Measurements from ENCODE around the gene TLX1.

TLX1 gene

DNA sequence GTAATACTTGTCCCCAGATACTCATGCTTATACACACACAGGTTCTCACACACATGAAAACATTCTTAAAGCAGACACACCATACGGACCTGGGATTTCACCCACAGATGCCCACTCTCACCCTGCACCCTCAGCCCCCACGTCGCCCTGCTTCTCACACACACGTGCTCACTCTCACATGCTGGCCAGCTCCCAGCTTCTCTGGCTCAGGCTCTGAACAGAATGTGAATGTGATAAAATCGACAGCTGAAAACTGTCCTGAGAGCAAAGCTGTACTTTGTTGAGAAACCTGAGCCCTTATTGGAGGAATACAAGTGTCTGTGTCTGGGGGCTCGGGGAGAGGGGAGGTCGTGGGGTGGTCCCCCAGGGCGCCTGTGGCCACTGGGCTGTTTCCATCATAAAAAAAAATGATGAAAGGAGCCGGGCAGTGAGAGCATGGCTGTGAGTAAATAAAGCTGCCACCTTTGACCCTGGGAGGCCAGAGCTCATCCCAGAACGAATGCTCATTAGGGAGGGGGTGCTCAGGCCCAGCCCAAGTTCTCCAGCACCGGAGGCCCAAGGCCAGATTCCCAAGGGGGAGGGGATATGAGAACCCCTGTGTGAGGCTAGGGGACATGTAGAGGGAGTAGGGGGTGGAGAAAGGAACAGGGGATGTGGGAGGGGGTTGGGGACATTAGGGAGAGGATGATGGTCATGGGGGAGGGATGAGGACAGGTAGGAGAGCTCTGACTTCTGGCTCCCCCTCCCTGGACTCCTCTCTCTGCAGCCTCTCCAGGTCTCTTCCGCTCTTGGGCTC, 18.1 kb upstream of the TLX1 start:
- no peak for DNase-seq

DNA sequence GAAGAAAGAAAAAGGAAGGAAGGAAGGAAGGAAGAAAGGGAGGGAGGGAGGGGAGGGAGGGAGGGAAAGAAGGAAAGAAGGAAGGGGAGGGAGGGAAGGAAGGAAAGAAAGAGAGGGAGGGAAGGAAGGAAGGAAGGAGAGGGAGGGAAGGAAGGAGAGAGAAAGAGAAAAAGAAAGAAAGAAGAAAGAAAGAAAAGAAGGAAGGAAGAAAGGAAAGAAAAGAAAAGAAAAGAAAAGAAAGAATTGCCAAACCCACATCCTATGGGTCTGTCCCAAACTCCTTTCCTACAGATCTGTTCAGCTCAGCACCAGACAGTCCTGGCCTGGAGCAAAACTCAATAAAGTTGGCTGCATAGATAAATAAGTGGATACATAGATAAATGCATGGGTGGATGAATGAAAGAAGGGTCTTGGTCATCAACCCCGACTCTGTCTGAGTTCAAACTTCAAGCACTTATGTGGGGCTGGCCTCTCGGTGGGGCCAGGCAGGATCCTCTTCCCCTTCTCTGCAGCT, 17.2 kb upstream of the TLX1 start:
- DNase-seq, result no peak

DNA sequence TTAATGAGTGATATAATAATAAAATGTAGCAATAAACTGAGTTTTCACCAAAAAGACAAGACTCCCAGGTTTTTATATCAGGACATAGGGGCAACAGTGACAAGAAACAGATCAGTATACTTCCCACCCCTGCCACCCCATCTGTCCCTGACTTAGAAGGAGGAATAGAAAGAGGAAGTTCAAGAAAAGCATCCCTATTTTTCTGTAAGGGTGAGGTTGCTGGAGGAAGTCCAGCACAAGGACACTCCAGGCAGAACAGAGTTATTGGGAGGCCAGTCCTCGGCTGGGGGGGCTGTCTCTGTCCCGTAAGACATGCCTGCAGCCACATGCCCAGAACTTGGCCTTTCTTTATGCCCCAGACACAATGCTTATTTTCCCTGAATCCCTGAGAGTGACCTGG, 16.5 kb upstream of the TLX1 start:
- no peak for DNase-seq

GRCh38 chr10:101116754-101117153, 14.3 kb upstream of the TLX1 start:
- no peak for DNase-seq

GRCh38 chr10:101118031-101118430, 13.1 kb upstream of the TLX1 start:
- DNase-seq, result no peak

GRCh38 chr10:101120520-101120883, 10.6 kb upstream of the TLX1 start:
- DNase-seq, result no peak

GRCh38 chr10:101120884-101121653, 10.0 kb upstream of the TLX1 start:
- DNase-seq, result no peak

DNA sequence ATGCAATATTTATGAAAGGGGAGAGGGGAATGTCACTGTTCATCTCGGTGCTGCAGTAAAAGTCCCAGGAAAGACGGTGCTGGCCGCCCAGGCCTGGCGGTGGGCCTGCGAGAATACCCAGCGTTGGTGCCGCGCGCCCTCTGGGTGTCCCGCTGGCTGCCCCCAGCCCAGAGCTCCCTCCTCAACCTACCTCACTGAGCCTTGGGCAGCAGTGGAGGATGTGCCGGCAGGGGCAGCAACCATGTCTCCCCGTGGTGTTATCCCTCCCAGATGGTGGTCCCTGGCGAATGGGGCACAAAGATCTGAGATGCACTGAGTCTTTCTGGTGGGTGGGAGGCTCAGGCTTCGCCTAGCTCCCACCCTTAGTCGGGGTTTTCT, 9.5 kb upstream of the TLX1 start:
- DNase-seq, result no peak

DNA sequence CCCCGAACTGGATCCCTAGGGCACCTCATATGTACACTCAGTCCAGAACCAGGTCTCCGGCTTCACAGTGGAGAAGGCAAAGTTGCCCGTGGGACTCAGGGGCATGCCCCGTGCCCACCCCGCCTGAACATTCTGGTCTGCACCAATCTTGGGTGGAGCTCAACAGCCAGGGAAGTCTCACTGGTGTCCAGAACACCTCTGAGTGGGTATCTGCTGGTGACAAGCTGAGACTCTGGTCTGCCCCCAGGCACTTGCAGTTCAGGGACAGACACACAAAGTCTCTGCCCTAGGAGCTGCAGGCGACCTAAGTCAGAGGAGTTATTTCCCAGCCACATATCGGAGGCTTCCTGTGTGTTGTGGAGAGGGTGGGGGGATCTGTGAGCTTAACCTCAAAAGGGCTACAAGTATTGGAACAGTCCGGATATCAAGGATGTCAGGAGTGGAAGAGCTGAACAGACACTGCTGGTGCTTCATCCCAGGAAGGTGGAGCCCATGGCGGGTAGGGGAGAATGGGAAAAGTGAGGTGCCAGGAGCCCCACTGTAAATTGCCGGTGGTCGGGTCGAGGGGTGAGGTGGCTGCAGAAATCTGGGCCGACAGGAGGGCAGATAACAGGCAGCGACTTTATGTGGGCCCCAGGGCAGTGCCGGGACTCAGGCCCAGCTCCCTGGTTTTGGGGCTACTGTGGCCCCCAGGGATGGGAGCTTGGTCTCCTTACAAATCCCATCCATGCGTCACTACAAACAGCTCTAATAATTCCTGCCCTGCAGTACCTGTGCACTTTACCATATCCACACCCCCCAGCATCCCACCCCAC, 8.6 kb upstream of the TLX1 start:
- DNase-seq, result no peak

DNA sequence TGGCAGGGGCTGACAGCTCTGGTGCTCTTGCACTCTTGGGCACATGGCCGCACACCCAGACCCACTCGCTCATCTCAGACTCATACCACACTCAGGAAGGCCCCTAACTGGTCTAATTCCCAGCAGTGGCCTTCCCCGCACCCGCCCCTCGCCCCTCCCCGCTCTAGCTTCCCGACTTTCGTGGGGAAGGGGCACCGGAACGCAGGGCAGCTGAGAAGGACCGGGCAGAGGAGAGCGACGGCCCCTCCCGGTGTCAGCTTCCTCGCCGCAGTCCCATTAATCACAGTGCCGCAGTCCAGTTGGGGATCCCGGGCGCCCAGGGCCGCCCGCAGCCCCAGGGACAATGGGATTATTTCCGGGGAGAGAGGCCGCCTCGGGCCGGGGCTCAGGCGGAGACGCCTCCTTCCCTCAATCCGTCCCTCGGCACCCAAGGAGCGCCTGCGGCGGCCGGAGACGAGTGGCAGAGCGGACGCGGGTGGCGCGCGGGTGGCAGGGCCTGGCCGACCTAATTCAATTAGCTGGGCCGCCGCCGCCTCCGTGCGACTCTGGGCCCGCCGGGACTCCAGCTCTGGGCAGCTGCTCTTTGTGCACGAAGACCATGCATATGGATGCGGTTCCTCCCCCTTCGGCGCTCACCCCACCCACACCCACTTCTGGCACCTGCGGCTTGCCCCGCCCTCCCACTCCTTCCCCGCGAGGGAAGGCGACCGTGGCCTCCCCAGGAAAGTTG, 7.8 kb upstream of the TLX1 start:
- no peak for DNase-seq

DNA sequence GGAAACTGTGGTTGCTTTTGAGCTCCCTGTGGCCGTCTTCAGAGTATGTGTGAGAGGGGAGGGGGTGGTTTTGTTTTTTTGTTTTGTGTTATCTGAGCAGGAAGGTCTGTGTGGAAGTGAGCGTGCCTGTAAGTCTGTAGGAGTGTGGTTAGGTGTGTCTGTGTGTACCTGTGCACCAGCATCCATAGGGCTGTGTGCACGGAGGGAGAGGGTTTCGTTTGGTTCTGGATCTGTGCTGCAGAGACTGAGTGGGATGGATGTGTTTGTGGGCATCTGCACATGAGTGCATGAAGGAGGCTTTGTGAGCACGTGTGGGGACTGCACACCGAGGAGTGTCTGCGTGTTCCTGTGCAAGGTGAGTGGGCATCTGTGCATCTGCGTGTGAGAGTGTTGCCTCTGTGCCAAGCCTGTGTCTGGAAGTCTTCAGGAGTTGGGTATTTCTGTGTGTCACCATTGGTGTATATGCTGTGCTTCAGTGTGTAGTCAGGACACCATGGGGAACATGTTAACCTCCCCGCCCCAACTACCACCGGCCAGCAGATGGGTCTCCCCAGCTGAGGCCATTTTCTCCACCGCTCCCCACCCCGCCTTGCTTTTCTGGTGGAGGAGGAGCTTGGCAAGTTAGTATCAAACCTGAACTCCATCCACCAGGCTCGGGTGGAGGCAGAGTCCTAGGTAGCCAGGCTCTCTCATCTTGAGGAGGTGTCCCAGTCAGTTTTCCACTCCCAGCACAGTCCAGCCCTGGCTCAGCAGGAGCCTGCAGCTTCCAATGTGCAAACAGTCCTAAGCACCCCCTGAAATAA, 7.1 kb upstream of the TLX1 start:
- DNase-seq, result no peak

- no peak for DNase-seq
Observed at GRCh38 chr10:101124933-101125332, 6.2 kb upstream of the TLX1 start.

DNA sequence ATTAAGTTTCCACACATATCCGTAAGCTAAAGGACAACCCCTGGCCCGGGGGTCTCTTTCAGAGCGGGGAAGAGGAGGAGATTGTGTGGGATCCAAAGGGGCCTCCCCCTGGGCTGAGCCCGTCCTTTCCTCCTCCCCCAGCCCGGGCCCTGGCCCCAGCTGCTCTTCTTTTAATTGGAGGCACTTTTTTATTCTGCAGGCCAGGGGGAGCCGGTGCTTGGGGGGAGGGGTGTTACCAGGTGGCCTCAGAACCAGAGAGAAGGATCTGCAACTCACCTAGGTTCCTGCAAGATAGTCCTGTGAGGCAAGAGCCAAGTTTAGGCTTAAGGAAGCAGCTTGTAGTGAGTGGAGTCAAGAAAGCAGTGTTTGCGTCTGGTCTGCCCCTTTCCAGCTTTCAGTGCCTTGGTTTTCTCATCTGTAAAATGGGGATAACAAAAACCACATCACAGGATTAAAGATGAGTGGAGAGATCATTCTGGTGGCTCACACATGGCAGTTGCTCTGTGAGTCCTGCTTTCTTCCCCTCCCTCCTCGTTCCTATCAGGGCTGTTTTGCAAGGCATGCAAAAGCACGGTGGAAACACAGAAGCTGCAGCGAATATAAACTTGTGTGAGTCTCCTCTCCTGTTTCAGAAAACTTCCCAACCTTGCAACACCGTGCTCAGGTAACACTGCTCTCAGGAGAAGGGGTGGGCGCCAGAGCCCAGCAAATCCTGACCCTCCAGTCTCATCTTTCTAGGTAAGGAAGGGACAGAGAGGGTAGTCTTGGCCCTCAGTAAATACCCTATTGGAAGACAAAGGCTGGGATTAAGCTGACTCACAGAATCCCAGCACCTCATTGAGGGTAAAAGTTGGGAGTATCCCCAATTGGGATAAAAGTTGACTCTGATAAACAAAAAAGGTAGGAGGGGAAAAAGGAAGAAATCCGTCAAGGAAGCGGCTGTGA, 4.1 kb upstream of the TLX1 start:
- no peak for DNase-seq

DNA sequence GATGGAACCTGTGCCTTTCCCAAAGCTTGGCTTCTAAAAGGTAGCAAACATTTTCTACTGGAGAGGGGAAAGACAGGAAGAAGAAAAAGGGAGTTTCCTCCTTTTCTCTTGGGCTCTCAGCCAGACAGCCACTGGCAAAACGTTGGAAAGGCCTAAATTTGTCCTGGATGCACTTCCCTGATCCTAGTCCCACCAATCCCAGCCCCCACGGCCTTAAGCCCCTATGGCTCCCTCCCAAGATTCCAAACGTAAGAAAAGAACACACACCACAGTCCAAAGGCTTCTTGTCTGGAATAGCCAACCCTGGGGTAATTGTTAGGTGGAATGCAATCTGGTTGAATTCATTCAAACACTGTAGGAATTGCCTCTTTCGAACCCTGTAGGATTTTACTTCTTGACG, 959 bp upstream of the TLX1 start:
- DNase-seq, result no peak

DNA sequence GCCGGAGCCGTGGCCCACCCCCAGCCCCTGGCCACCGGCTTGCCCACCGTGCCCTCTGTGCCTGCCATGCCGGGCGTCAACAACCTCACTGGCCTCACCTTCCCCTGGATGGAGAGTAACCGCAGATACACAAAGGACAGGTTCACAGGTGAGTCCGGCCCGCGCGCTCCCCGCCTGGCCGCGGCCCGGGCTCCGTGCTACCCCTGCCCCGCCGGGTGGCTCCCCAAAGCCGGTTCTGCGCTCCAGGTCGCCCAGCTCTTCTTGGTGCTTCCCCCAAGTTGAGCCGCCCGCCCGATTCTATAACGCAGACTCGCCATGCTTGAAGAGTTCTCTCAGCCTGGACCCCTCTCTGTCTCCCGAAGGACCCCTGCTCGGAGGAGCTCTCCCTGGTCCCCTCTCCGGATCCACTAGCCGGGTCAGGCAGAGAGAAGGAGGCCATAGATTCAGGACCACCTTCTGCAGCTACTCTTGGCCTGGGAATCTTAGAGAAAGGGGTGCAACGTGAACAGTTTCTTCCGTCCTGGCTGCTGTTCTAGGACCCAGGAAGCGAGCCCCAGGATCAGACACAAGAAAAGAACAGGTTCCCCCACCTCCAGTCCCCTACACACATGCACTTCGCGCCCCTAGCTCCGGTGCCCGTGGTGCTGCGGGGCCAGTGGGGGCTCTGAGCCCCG, 999 bp downstream of the TLX1 start:
- DNase-seq, result no peak

DNA sequence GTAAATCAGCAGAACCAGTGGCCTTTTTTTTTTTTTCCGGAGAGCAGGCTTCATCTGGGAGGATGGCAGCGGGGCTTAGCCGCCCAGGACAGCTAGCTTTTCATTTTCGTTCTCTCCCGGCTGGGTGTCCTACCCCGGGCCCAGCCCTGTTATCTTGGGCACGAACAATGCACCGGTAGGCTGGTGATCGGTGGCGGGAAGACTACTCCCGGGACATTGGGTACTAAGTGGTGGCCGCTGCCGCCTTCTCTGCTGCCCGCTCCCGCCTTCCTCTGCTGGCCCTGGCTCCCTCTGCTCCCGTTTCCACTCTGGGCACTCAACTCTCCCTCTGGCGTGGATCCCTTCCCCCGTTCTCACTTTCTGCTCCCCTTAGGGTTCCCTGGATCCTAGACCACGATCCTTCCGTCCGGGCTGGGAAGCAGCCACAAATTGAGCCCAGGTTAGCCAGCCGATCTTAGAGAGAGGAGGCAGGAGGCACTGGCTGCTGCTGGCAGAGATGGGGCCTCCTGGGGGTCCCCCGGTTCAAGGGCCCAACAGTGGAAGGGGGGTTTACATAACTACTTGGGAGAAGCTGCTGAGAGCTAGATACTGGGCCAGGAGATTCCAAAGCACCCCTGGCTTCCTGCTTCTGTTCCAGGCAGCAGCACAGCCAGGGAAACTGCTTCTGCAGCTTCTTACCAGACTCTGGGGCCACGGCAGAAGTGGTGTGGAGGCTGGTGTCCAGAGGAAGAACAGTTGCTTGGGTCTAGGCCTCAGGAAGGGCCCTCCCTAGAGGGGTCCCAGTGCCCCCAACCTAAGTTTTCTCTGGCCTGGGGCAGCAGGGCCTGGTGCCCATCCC, 1.8 kb downstream of the TLX1 start:
- no peak for DNase-seq

GRCh38 chr10:101133489-101134298, 2.6 kb downstream of the TLX1 start:
- DNase-seq, result no peak

Data from NCI-H524 treated with DMSO at 0.1 percent for 48 hours (cell line).